ENCODE results near the gene ANXA6.

The ANXA6 gene

DNA sequence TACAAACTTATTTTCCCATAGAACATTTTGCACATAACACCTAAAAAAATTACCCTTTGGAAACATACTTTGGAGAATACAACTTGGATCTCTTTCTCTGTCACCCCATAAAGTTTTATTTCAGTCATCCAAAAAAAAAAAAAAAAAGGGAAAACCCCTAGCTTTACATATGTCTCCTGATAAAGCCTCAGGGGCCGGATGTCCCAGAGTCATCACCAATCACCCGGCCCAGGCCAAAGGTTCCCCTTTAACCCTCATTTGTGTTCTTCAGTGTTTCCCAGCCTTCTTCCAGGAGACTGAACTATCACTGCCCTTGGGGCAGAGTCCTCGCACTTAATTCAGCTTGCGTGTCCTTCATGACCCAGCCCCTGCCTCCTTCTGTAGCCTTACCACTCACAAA, 28.8 kb downstream of the ANXA6 start:
- TF ChIP-seq CTCF (conservative IDR thresholded peaks at IDR 0.05; ENCODE audit: low read length) = no peak
- no peak for DNase-seq (ENCODE audit: low read depth)
- no peak overlapping the region for H3K4me3 ChIP-seq (ENCODE audit: low read length)

DNA sequence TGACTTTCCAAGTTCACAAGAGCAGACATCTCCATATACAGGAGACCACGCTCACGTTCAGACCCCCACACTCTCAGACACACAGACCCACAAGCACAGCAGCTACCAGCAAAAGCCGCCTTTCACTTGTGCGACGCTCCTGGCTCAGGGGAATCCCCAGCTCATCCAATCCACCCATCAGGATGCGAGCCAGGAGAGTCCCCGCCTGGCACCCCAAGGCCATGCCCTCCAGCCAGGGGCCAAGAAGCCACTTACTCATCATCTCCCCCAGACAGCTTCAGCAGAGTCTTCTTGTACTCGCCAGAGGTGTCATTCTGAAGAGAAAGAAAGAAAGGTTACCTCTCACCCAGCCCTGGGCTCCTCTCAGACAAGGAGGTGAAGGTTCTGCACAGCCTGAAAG, 29.7 kb downstream of the ANXA6 start:
- no peak for DNase-seq (ENCODE audit: low read depth)
- H3K4me3 ChIP-seq (ENCODE audit: low read length) = no peak overlapping the region
- TF ChIP-seq CTCF (conservative IDR thresholded peaks at IDR 0.05; ENCODE audit: low read length) = no peak

GRCh38 chr5:151126199-151126645, 31.4 kb downstream of the ANXA6 start:
- no peak overlapping the region for H3K4me3 ChIP-seq (ENCODE audit: low read length)
- peak; percentile 57 for DNase-seq (ENCODE audit: low read depth)
- peak; percentile 78 for TF ChIP-seq CTCF (conservative IDR thresholded peaks at IDR 0.05; ENCODE audit: low read length)

DNA sequence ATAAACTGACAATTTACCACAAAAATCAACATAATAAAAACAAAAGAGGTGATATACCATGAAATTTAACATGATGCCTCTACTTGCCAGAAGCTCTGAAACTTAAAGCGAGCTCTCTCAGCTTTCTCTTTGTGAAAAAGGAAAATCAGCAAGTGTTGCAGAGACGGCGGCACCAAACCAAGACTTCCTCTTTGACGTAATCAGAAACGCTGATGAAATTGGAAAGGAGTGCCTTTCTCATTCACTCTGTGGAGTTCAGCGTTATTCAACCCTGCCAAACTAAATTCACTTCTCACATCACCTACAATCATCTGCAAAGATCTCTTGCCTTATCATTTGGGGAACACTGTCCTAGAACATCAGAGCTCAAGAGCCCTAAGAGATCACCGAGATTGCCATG, 32.2 kb downstream of the ANXA6 start:
- H3K4me3 ChIP-seq (ENCODE audit: low read length) = no peak overlapping the region
- DNase-seq (ENCODE audit: low read depth) = no peak
- no peak for TF ChIP-seq CTCF (conservative IDR thresholded peaks at IDR 0.05; ENCODE audit: low read length)

GRCh38 chr5:151123897-151124751, 33.5 kb downstream of the ANXA6 start:
- peak; percentile 17 for DNase-seq (ENCODE audit: low read depth)
- no peak overlapping the region for H3K4me3 ChIP-seq (ENCODE audit: low read length)

GRCh38 chr5:151122828-151123227, 34.8 kb downstream of the ANXA6 start:
- no peak for TF ChIP-seq CTCF (conservative IDR thresholded peaks at IDR 0.05; ENCODE audit: low read length)
- DNase-seq (ENCODE audit: low read depth) = no peak
- H3K4me3 ChIP-seq (ENCODE audit: low read length) = no peak overlapping the region

More at GRCh38 chr5:151123897-151124751, 33.5 kb downstream of the ANXA6 start:
- TF ChIP-seq CTCF (conservative IDR thresholded peaks at IDR 0.05; ENCODE audit: low read length) = no peak

- no peak for DNase-seq (ENCODE audit: low read depth)
- H3K4me3 ChIP-seq (ENCODE audit: low read length) = no peak overlapping the region
- no peak for TF ChIP-seq CTCF (conservative IDR thresholded peaks at IDR 0.05; ENCODE audit: low read length)
Observed at GRCh38 chr5:151121665-151122064, 35.9 kb downstream of the ANXA6 start.
